ENCODE results near the gene SLC25A27. TPM values are rescaled to one million over a fixed set of nuclear protein-coding genes. Genes with fewer than 3 reads are reported as not detected.

The SLC25A27 gene
- total and polyA plus RNA-seq, 9 of the 15 experiments (the other 6 are each of a cell fraction or from before 2014, with no cell fraction given) = not detected

- TF ChIP-seq, protein P1, sequence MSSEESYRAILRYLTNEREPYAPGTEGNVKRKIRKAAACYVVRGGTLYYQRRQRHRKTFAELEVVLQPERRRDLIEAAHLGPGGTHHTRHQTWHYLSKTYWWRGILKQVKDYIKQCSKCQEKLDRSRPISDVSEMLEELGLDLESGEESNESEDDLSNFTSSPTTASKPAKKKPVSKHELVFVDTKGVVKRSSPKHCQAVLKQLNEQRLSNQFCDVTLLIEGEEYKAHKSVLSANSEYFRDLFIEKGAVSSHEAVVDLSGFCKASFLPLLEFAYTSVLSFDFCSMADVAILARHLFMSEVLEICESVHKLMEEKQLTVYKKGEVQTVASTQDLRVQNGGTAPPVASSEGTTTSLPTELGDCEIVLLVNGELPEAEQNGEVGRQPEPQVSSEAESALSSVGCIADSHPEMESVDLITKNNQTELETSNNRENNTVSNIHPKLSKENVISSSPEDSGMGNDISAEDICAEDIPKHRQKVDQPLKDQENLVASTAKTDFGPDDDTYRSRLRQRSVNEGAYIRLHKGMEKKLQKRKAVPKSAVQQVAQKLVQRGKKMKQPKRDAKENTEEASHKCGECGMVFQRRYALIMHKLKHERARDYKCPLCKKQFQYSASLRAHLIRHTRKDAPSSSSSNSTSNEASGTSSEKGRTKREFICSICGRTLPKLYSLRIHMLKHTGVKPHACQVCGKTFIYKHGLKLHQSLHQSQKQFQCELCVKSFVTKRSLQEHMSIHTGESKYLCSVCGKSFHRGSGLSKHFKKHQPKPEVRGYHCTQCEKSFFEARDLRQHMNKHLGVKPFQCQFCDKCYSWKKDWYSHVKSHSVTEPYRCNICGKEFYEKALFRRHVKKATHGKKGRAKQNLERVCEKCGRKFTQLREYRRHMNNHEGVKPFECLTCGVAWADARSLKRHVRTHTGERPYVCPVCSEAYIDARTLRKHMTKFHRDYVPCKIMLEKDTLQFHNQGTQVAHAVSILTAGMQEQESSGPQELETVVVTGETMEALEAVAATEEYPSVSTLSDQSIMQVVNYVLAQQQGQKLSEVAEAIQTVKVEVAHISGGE (CRISPR knock-in tag; IDR thresholded peaks at IDR 0.05) = no peak
- TF ChIP-seq ZNF175 (CRISPR knock-in tag; IDR thresholded peaks at IDR 0.05; ENCODE audit: low read depth) (no peak), IRF2 (CRISPR knock-in tag; IDR thresholded peaks at IDR 0.05) (no peak), PHTF2 (CRISPR knock-in tag; IDR thresholded peaks at IDR 0.05) (no peak), ZNF239 (CRISPR knock-in tag; IDR thresholded peaks at IDR 0.05) (no peak), SREBF2 (CRISPR knock-in tag; IDR thresholded peaks at IDR 0.05) (no peak)
Observed at GRCh38 chr6:46715141-46715540, 62.4 kb downstream of the SLC25A27 start (continued).

- H2AFZ ChIP-seq (ENCODE audit: low read depth, low read length) = no peak overlapping the region
- FAIRE-seq (no peak), ATAC-seq (no peak), DNase-seq (ENCODE audit: extremely low read depth in 1 of 4, low spot score in 3 of 4) (no peak)
- H3K79me2 ChIP-seq (ENCODE audit: control insufficient read depth, insufficient read depth, low read length) = no peaks in the 10 kb centered on the region
- no peak overlapping the region for H3K4me3 ChIP-seq
- intact Hi-C loops (cut with micrococcal nuclease) (no loop called here), in situ Hi-C loops (cut with MboI) (no loop called here)
- no TSS peak for BruUV-seq (replicated peaks)
- no peaks in the 10 kb centered on the region for H3K9me1 ChIP-seq (ENCODE audit: control insufficient read depth, insufficient read depth, low read length)
- no peak overlapping the region for H3K9ac ChIP-seq (ENCODE audit: insufficient read depth in 1 of 2, low read depth in 2 of 2, low read length in 2 of 2)
- no peaks in the 10 kb centered on the region for H4K20me1 ChIP-seq (replicated peaks; ENCODE audit: control insufficient read depth, insufficient read depth, low read length)
- WGBS (ENCODE audit: insufficient coverage, low coverage, missing lambda C conversion rate) = 0% methylated on average over 1 of the region's 1 CpG
- ChIA-PET POLR2A (interaction anchor here (0.7 kb wide), 1 partner anchor 277 kb away, joined by 3 read pairs; no protein-coding TSS in a partner anchor), CTCF (ENCODE audit: low intra/inter-chr PET ratio) (no interaction called here)
- H3K27me3 ChIP-seq (ENCODE audit: control insufficient read depth in 2 of 2, insufficient read depth in 2 of 2, low read length in 2 of 2) = no peaks in the 10 kb centered on the region
- H3K36me3 ChIP-seq (ENCODE audit: control insufficient read depth, insufficient read depth, low read length) = no peaks in the 10 kb centered on the region
- H3K4me1 ChIP-seq (replicated peaks in 1 of 2; ENCODE audit: control insufficient read depth in 2 of 2, insufficient read depth in 2 of 2, low read length in 2 of 2) = no peaks in the 10 kb centered on the region
- no peaks in the 10 kb centered on the region for H3K9me3 ChIP-seq (replicated peaks; ENCODE audit: control insufficient read depth, insufficient read depth, low read depth, low read length)
- no peak overlapping the region for H3K27ac ChIP-seq (ENCODE audit: extremely low read depth, low read depth, low read length)
- H3K4me2 ChIP-seq (ENCODE audit: insufficient read depth, low read length) = no peak overlapping the region
- no peak for TF ChIP-seq ZNF280A (IDR thresholded peaks at IDR 0.05; ENCODE audit: low read depth, partially characterized antibody)
- no peak for TF ChIP-seq CSDE1 (IDR thresholded peaks at IDR 0.05)
- TF ChIP-seq ZC3H11A (IDR thresholded peaks at IDR 0.05; ENCODE audit: low read depth, low read length) = no peak
- TF ChIP-seq, protein P2, sequence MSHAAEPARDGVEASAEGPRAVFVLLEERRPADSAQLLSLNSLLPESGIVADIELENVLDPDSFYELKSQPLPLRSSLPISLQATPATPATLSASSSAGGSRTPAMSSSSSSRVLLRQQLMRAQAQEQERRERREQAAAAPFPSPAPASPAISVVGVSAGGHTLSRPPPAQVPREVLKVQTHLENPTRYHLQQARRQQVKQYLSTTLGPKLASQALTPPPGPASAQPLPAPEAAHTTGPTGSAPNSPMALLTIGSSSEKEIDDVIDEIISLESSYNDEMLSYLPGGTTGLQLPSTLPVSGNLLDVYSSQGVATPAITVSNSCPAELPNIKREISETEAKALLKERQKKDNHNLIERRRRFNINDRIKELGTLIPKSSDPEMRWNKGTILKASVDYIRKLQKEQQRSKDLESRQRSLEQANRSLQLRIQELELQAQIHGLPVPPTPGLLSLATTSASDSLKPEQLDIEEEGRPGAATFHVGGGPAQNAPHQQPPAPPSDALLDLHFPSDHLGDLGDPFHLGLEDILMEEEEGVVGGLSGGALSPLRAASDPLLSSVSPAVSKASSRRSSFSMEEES (CRISPR knock-in tag; IDR thresholded peaks at IDR 0.05) = no peak
- TF ChIP-seq RBM15 (IDR thresholded peaks at IDR 0.05; ENCODE audit: insufficient read depth, low read length) = no peak
Observed at GRCh38 chr6:46719099-46719498, 66.3 kb downstream of the SLC25A27 start.
